HG02981 (cell line): ENCODE data around the gene DLL4.
"Not testable (repeated sequence)": the region's sequence is repeated elsewhere in the genome, so short reads cannot be mapped to it uniquely, and the experiment has no call there.

Experiments used
- ATAC-seq: cut with Tn5 transposase; IDR thresholded peaks from one replicate; pipeline ENCODE4 v1.9.1; 2021; ENCODE audit warnings: mild to moderate bottlenecking, moderate library complexity; ENCODE audit not compliant: unreplicated experiment

The DLL4 gene

DNA sequence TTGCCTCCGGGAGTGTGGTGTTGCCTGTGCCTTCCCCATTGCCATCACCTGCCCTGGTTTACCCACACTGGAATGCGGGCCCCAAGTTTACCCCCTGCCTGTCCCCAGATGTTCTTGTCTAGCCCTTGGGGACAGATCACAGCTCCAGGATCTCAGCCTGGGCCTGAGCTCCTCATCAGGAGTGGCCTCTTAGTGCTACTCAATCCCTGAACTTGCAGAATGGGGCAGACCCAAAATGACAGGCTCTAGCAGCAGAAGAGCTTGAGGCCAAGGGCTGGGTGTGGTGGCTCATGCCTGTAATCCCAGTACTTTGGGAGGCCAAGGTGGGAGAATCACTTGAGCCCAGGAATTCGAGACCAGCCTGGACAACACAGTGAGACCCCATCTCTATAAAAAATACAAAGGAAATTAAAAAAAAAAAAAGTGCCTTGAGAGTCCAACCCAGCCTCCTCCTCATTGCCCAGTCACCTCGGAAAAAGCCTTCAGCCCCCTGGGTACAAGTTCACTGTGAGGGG, 28.0 kb downstream of the DLL4 start:
- no peak for ATAC-seq

DNA sequence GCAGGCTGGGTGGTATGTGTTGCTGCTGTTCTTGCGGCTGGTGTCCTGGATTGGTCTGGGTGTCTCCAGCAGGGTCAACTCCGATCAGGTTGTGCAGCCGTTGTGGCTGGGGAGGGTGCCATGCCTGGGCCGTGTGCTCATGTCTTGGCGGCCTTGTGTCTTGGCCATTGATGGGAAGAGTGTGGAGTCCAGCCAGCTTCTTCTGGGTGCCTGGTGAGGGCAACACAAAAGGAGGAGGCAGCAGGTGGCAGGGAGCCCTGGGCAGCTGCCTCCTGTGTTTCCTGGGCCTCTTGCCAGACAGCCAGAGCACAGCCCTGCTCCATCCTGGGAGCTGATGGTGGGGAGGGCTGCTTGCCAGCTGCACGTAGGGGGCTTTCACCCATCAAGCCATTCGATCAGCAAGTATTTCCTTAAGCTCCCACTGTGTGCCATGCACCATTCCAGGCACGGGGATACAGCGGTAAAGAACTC, 28.5 kb downstream of the DLL4 start:
- no peak for ATAC-seq

DNA sequence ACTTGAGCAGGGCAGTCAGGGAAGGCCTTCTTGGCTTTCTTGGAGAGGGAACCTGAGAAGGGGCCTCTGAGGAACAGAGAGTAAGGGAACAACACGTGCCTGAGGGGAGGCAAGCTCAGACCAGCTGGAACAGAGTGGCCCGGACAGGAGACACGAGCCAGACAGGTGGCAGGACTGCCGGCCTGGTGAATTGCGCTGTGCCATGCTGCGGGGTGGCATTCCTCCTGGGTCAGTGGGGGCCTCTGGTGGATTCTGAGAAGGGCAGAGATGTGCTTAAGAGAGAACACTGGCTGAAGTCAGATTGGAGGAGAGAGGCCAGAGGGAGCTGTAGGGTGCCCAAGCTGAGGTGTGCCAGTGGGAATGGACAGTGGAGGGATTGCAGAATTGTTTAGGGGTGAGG, 29.0 kb downstream of the DLL4 start:
- no peak for ATAC-seq

DNA sequence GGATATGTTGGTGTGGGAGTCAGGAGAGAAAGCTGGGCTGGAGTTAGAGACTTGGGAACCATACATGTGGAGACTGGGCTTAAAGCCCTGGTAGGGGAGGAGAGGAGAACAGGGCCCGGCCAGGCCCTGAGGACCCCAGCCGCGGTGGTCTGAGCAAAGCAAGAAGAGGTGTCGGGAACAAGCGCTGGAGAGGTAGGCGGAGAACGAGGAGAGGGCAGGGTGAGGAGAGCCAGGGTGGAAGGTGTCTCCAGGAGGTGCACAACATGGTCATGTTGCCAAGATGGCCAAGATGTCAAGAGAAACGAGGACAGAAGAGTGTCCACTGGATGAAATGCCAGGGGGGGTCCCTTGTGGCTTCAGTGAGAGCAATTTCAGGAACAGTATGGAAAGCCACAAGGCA, 29.6 kb downstream of the DLL4 start:
- no peak for ATAC-seq

DNA sequence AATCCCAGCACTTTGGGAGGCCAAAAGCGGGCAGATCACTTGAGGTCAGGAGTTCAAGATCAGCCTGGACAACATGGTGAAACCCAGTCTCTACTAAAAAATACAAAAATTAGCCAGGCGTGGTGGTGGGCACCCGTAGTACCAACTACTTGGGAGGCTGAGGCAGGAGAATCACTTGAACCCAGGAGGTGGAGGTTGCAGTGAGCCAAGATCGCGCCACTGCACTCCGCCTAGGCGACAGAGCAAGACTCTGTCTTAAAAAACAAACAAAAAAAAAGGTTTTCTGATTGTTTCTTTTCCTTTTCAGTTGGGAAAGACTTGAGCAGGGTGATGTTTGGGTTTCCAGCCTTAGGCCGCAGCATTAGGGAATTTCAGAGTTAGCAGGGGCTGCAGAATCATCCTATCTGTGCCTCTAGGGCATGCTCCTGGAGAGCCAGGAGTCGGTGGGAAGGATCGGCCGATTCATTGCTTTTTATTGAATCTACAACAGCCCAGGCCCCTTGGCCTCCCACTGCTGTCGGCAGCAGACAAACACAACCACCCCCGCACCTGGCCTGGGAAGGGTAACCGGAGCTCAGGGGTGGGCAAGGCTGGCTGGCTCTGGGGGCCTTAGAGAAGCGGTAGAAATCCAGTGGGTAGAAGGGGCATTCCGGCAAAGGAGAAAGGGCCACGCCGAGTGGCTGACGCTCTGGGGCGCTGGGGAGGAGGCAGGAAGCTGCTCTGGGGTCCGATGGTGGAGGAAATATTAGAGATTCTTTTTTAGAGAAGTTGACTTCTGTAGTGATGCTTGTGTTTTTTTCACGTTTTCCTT, 30.4 kb downstream of the DLL4 start:
- no peak for ATAC-seq

DNA sequence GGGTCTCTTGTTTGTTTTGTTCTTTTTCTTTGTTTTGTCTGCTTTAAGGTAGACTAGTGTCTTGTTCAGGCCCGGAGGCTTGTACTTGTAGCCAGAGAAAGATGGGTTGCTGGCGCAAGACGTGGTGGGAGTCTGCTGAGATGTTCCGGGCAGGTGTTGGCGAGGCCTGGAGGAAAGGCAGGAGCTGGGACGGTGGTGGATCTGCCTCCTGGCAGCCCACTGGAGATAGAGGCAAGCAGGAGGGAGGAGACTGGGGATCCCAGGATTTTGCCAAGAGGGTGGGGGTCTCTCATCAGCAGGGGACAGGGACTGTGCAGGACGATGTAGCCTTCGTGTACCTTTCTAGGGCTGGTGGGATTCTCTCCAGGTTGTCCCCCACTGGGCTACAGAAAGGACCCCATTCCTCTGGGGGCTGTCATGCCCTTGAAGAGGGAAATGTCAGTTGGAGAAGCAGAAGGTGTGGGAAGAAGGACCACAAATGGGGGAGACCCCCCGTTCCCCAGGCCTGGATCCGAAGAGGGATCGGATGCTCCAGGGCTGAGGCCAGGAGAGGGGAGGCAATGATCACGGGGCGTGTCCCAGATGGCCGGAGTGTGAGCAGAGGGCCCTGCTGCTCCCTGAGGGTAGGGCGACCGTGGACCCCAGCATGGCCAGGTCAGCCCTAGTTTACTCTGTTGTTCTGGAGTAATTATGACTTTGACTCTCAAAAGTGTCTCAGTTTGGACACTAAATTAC, 31.2 kb downstream of the DLL4 start:
- no peak for ATAC-seq

DNA sequence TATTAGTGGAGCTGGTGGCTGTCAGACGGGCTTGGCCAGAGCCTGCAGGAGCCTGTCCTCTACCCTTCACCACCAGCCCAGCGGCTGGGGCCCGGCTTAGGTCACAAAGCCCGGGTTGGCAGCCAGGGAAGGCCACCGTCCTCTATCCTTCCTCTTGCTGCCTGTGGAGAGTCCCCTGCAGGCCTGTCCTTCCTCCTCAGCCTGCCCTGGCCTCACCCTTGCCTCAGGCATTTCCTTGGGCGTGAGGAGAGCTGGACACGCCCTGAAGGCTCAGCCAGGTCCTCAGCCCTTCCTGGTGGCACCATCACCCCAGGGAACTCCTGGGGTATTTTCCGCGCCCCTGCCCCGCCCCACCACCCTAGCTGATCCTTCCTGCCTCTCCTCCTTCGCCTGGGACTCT, 31.8 kb downstream of the DLL4 start:
- ATAC-seq: no peak

DNA sequence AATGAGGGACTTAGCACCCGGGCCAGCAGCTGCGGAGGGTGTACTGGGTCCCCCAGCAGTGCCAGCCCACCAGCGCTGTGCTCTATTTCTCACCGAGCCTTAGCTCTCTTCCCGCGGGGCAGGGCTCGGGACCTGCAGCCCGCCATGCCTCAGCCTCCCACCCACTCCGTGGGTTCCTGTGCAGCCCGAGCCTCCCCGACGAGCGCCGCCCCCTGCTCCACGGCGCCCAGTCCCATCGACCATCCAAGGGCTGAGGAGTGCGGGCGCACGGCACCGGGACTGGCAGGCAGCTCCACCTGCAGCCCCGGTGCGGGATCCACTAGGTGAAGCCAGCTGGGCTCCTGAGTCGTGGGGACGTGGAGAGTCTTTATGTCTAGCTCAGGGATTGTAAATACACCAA, 32.6 kb downstream of the DLL4 start:
- not testable (repeated sequence) for ATAC-seq

DNA sequence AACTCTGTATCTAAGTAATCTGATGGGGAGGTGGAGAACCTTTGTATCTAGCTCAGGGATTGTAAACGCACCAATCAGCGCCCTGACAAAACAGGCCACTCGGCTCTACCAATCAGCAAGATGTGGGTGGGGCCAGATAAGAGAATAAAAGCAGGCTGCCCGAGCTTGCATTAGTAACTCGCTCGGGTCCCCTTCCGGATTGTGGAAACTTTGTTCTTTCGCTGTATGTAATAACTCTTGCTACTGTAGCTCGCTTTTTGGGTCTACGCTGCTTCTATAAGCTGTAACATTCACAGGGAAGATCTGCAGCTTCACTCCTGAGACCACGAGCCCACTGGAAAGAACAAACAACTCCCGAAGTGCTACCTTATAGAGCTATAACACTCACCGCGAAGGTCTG, 33.2 kb downstream of the DLL4 start:
- not testable (repeated sequence) for ATAC-seq

DNA sequence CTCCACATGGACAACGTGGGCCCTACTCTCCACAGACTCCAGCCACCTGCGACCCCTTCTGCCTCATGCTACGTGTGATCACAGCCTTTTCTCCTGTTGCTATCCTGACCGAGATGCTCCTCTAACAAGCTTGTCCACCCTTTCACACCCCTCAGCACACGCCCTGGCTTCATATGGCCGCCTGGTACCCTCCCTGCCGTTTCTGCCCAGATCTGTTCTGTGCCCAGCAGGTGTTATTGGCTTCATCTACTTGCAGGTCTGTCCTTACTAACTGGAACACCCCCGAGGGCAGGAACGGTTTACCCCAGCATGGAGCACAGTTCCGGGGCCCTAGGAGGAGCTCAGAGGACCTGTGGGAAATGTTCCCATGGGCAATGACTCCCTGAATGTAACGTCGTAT, 34.1 kb downstream of the DLL4 start:
- ATAC-seq: no peak

DNA sequence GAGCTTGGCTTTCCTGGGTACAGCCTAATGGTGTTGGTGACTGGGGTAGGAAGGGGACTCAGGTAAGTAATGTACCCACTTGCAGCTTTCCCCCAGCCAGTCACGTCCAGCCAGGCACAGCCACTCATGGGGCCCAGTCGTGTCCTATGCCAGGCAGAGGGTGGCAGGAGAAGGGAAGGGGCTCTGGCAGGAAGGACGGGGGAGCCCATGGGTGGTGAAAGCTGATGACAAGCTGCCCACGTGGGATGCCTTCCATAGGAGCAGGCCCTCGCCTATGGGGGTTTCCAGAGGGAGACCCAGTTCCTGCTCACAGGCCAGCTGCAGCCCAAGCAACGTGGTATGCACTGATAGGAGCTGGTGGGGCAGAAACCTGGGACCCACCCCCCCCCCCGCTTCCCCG, 34.9 kb downstream of the DLL4 start:
- no peak for ATAC-seq

DNA sequence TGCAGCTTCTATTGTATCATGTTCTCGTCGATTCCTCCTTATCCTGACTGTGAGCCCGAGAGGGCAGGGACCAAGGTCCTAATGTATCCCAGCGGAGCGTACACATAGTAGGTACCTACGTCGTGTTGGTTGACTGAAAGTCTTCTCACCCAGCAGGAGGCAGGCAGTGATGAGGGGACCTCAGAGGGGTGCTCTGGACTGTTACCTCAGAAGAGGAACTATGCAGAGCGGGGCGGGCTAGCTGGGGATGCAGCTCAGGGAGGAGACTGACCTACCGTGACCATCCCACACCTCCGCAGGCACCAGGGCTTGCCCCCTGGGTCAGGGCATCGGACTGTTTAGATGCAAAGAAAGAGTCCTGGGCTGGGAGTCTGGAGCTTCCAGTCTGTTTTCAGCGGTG, 35.5 kb downstream of the DLL4 start:
- no peak for ATAC-seq

DNA sequence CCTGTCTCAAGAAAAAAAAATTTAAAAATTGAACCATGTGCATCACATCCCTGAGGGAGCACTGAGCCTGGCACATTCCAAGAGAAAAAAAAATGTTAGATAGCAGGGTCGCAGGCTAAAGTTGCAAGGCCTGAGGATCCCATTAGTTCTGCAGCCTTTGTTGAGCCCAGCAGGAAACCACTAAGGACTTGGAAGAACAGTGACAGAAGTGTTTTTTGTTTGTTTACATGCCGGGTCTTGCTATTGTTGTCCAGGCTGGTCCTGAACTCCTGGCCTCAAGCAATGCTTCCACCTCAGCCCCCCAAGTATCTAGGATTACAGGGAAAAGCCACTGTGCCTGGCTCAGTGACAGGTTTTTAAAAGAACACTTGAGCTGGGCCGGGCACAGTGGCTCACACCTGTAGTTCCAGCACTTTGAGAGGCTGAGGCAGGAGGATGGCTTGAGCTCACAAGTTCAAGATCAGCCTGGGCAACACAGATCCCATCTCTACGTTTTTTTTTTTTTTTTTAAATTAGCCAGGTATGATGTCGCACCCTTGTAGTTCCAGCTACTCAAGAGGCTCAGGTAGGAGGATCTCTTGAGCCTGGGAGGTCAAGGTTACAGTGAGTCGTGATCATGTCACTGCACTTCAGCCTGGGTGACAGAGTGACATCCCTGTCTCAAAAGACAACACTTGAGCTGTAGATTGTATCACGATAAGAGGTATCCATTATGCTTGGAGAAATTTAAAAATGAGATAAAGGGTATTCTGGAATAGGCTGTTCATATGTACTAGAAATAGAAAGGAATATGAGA, 39.3 kb downstream of the DLL4 start:
- ATAC-seq: no peak

DNA sequence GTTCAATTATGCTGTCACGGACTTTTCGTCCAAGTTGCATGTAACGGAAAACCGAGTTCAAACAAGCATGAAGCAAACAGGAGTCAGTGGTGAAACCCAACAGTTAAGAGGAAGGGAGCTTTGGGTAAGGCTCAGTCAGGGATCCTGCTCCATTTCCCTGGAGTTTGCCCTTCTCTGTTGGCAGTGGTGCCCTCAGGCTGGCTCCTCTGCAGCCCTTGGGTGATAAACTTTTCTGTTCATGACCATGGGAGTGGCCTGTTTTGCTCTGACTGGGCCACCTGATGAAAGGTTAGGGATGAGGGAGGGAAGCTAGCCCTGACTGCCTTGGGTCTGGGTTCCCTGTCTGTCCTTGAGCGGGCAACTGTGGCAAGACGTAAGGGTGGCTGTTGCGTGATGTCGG, 40.2 kb downstream of the DLL4 start:
- no peak for ATAC-seq

DNA sequence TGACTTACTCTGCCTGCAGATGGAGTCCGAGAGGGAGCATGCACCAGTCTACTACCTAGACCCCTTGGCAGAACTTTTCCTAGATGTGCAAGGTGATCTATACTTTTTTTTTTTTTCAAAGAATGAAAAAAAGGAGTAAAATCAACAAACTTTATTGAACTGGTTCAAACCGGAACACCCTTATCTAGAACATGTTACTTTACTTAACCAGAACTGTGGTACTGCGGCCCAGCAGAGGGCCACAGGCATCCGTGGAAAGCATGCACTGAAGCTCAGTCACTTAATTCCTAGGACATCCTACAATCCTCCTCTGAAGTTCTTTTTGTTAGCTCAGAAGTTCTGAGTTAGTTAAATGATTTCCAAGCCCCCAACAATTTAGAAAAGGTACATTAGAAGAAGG, 45.7 kb downstream of the DLL4 start:
- ATAC-seq: no peak

DNA sequence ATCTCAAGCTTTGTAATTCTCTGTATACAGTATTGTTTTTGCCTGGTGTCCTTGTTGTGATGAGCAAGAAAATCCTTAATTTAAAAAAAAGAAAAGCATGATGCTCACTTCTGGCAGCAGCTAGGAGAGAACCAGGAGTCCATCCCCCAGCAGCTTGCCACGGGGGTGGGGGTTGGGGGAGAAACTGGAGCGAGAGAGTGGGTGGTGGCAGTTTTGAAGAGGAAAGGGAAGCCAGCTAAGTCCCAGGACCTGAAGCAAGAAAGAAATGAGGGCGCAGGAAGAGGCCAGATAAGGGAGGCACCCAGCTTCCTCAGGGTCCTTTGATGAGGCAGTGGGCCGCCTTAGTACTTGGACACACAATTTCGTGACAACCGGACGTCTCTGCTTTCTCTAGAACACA, 47.7 kb downstream of the DLL4 start:
- ATAC-seq: no peak

DNA sequence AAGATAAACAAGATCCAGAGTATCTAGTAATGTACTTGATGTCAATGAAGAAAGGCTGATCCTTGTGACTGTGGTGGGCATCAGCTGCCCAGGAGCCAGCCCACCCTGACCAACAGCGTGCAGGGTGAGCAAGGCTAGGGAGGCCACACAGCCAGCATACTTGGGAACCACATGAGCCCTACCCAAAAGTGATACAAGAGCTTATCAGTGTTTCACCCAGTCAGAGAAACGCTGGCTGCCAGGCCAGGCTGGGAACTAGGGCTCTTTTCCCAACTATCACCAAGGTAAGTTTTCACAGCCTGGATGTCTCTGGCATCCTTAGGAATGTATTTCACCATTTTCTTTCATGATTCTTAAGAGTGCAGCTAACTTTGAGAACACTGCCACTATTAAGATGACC, 49.0 kb downstream of the DLL4 start:
- no peak for ATAC-seq

DNA sequence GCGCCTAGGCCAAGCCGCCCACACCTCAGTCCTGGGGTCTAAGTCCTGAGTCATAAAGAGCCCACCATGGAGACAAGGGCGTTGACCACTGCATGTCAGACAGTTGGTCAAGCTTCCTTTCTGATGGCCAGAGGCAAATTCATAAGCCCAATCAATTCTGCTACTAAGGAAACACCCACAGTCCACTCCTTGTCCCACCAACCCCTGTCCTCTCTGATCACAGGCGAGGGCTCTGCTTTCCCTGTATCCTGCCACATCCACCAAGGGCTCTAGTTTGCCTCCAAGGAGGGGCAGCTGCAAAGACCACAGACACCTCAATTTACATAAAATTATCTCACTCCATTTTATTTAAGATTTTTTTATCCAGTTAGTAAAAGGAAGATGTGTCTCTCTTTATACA, 49.4 kb downstream of the DLL4 start:
- no peak for ATAC-seq

DNA sequence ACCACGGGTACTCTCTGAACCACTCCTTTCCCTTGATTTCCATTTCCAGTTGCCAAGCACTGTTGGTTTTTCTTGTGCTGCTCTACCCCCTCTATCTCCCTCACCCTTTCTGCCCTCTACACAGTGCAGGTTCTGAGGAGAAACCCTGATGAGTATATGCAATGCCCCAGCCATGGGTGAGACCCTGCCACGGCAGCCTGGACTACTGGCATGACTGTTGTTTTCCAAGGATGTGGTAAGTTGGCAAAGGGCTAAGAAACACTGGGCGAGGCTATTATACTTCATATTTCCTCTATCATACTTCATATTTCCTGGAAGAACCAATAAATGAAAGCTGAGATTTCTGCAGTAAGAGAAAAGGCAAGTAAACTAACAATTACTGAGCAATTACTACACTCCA, 52.0 kb downstream of the DLL4 start:
- ATAC-seq: no peak

DNA sequence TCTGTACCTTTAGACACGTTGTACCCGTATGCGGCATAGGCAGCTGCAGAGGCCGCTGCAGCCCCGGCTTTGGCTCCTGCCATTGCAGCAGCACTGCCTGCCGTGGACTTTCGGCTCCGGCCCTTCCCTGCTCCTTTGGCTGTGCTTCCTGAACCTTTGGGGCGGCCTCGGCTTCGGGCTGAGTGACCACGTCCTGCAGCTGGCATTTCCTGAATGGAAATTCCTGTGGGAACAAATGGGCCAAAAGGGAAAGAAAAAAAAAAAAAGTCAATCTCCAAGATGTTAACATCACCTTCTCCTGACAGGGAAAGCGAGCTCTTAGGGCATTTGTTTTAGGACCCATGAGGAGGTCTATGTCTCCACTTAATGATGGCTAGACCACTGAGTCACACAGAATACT, 53.7 kb downstream of the DLL4 start:
- ATAC-seq: no peak

DNA sequence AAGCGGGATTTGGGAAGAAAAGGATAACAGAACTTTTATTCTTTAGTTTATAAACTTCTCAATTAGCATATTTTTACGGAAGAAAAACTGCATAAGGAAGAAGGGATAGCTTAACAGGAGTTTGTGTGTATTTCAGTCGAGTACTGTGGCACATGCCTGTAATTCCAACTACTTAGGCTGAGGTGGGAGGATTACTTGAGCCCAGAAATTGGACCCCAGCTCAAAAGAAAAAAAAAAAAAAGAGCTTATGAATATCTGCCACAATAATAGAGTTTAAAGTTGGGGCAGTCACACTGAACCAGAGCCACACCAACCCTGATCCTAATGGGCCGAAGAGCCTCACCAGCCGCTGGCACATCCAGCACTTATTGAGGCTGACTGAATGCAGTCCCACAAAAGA, 55.3 kb downstream of the DLL4 start:
- no peak for ATAC-seq
